ENCODE results near the gene COMT.

Gene COMT

DNA sequence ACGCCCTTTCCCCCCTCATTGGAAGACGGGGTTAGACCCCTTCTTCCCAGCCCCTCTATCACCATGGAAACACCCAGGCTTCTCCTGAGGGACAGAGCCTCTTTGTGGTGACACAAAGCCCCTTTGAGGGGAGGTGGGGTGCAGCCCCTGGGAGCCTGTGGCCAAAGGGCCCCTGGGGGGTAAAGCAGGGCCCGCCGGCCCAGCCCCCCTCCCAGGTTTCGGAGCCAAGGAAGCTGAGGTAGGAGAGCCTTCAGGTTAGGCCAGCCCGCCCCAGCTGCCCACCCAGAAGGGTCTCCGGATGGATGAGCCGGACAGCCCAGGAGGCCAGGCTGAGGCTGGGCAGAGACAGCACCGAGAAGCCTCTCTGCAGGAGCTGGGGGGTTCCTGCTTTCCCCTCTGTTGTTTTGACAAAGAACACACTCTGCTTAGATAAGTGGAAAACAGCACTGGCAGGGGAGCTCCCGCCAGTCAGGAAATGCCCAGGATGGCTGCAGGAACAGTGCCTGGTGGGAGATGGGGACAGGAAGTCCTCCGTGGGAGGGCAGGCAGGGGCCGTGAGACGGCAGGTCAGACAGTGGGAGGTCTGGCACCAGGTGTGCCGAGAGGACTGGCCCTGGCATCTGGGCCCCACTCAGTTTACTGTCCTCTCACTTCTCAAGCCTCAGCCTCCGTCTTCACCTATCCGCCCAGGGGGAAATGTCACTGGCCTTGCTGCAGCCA, 56.8 kb downstream of the COMT start:
- no peak overlapping the region for H3K27ac ChIP-seq (ENCODE audit: low read length)
- H2AFZ ChIP-seq (ENCODE audit: low read depth, low read length), result no peak overlapping the region
- no peaks in the 10 kb centered on the region for H3K4me1 ChIP-seq (ENCODE audit: insufficient read depth, low read length)
- H3K36me3 ChIP-seq (ENCODE audit: insufficient read depth, low read length), result no peaks in the 10 kb centered on the region
- ATAC-seq (ENCODE audit: insufficient read depth, low read depth) (no peak), DNase-seq (no peak)
- H3K27me3 ChIP-seq (ENCODE audit: insufficient read depth, low read length, poor library complexity), result no peaks in the 10 kb centered on the region
- peaks cover 1% of the 10 kb centered on the region for H3K9me3 ChIP-seq (ENCODE audit: insufficient read depth, low read length, severe bottlenecking)
- H3K9ac ChIP-seq (ENCODE audit: low read depth, low read length), result no peak overlapping the region
- no peak overlapping the region for H3K4me3 ChIP-seq (ENCODE audit: low read depth in 1 of 2, low read length in 2 of 2)
- TF ChIP-seq EZH2 (IDR thresholded peaks at IDR 0.05; ENCODE audit: borderline replicate concordance, low read depth, low read length, severe bottlenecking), result no peak
- TF ChIP-seq, protein P1, sequence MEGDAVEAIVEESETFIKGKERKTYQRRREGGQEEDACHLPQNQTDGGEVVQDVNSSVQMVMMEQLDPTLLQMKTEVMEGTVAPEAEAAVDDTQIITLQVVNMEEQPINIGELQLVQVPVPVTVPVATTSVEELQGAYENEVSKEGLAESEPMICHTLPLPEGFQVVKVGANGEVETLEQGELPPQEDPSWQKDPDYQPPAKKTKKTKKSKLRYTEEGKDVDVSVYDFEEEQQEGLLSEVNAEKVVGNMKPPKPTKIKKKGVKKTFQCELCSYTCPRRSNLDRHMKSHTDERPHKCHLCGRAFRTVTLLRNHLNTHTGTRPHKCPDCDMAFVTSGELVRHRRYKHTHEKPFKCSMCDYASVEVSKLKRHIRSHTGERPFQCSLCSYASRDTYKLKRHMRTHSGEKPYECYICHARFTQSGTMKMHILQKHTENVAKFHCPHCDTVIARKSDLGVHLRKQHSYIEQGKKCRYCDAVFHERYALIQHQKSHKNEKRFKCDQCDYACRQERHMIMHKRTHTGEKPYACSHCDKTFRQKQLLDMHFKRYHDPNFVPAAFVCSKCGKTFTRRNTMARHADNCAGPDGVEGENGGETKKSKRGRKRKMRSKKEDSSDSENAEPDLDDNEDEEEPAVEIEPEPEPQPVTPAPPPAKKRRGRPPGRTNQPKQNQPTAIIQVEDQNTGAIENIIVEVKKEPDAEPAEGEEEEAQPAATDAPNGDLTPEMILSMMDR (IDR thresholded peaks at IDR 0.05; ENCODE audit: borderline replicate concordance, extremely low read depth, low read length, poor library complexity, severe bottlenecking), result no peak
- no peak overlapping the region for H3K4me2 ChIP-seq (ENCODE audit: insufficient read depth, low read length)
- H3K79me2 ChIP-seq (ENCODE audit: insufficient read depth, low read length), result no peaks in the 10 kb centered on the region
- H4K20me1 ChIP-seq (ENCODE audit: insufficient read depth, low read length), result peaks cover 18% of the 10 kb centered on the region; the same call in 1 of the 2 replicates

DNA sequence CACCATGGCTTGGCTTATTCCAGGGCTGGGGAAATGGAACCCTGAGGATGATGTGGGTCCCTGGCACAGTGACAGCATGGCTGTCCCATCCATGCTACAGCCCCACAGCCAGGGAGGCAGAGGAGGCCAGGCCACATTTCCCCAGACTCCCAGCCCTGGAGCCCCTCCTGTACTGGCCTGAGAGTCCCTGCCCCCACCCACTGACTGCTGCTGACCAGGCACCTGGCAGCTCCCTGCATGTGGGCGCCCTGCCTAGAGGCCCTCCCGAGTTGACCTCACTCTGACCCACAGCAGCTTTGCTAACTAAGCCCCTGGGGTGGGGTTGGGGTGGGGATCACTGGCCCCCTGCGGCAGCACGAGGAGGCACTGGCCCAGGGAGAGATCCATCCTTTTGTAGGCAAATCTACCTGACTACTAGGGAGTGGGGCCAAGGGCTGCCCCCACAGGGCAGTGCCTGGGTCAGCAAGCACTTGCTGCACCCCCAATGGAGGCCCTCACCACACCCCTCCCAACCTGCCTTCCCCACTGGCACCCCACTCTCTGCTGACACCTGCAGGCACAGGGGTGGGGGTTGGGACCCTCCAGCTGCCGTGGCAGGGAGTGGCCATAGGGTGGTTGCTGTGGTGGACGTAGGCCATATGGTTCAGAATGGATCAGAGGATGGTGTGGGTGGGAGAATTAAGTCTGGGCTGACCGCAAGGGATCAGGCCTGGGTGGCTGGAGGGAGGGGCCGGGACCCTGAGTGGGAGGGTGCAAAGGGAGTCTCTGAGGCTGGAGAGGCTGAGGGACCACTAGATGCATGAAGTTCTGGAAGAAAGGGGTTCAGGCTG, 57.6 kb downstream of the COMT start:
- no peak overlapping the region for H3K4me2 ChIP-seq (ENCODE audit: insufficient read depth, low read length)
- H3K9me3 ChIP-seq (ENCODE audit: insufficient read depth, low read length, severe bottlenecking), result peaks cover 2% of the 10 kb centered on the region
- no peak overlapping the region for H2AFZ ChIP-seq (ENCODE audit: low read depth, low read length)
- no peaks in the 10 kb centered on the region for H3K27me3 ChIP-seq (ENCODE audit: insufficient read depth, low read length, poor library complexity)
- no peaks in the 10 kb centered on the region for H3K79me2 ChIP-seq (ENCODE audit: insufficient read depth, low read length)
- no peak overlapping the region for H3K27ac ChIP-seq (ENCODE audit: low read length)
- no peaks in the 10 kb centered on the region for H3K4me1 ChIP-seq (ENCODE audit: insufficient read depth, low read length)
- ATAC-seq (ENCODE audit: insufficient read depth, low read depth), result no peak
- H4K20me1 ChIP-seq (ENCODE audit: insufficient read depth, low read length), result peaks cover 18% of the 10 kb centered on the region; the same call in 1 of the 2 replicates
- no peak overlapping the region for H3K9ac ChIP-seq (ENCODE audit: low read depth, low read length)
- H3K36me3 ChIP-seq (ENCODE audit: insufficient read depth, low read length), result no peaks in the 10 kb centered on the region
- DNase-seq, result no peak
- TF ChIP-seq, protein P1 (IDR thresholded peaks at IDR 0.05; ENCODE audit: borderline replicate concordance, extremely low read depth, low read length, poor library complexity, severe bottlenecking), result no peak
- TF ChIP-seq EZH2 (IDR thresholded peaks at IDR 0.05; ENCODE audit: borderline replicate concordance, low read depth, low read length, severe bottlenecking), result no peak
- no peak overlapping the region for H3K4me3 ChIP-seq (ENCODE audit: low read depth in 1 of 2, low read length in 2 of 2)

DNA sequence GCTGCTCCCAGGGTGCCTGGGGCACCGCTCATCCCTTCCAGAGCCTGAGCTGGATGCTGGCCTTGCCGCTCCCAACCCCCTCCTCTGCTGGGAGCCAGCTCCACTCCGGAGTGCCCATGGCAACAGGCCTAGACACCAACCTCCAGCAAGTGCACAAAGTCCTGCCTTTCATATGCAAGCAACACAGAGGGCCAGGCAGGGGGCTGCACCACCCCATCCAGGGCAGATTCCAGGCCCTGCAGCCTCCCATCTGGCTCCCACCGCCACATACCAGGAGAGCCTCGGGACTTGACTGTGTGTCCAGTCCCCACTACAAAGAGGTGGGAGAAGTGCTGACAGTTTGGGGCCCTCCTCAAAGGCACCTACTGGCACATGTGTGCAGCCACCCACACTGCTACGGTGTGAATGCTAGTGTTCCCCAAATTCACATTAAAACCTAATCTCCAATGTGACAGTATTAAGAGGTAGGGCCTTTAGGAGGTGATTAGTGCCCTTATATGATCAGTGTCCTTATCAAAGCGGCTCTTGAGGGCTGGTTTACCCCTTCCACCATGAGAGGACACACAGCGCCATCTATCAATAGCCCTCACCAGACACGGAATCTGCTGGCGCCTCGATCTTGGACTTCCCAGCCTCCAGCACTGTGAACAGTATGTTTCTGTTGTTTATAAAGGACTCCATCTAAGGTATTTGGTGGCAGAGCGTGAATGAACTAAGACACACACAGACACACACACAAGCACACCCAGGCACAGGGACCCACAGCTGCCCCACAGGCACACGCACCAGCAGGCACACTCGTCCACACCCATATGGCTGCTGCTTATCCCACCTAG, 58.9 kb downstream of the COMT start:
- Histone ChIP-seq H3K27ac (ENCODE audit: low read length) (no peak overlapping the region), H3K27me3 (ENCODE audit: insufficient read depth, low read length, poor library complexity) (no peaks in the 10 kb centered on the region), H3K79me2 (ENCODE audit: insufficient read depth, low read length) (no peaks in the 10 kb centered on the region), H4K20me1 (ENCODE audit: insufficient read depth, low read length) (peaks cover 18% of the 10 kb centered on the region; the same call in 1 of the 2 replicates), H3K9ac (ENCODE audit: low read depth, low read length) (no peak overlapping the region), H3K36me3 (ENCODE audit: insufficient read depth, low read length) (no peaks in the 10 kb centered on the region), H3K9me3 (ENCODE audit: insufficient read depth, low read length, severe bottlenecking) (peaks cover 2% of the 10 kb centered on the region), H2AFZ (ENCODE audit: low read depth, low read length) (no peak overlapping the region), H3K4me2 (ENCODE audit: insufficient read depth, low read length) (no peak overlapping the region), H3K4me1 (ENCODE audit: insufficient read depth, low read length) (no peaks in the 10 kb centered on the region), H3K4me3 (ENCODE audit: low read depth in 1 of 2, low read length in 2 of 2) (no peak overlapping the region)
- DNase-seq (no peak), ATAC-seq (ENCODE audit: insufficient read depth, low read depth) (no peak)
- TF ChIP-seq, protein P1 (IDR thresholded peaks at IDR 0.05; ENCODE audit: borderline replicate concordance, extremely low read depth, low read length, poor library complexity, severe bottlenecking), result no peak
- no peak for TF ChIP-seq EZH2 (IDR thresholded peaks at IDR 0.05; ENCODE audit: borderline replicate concordance, low read depth, low read length, severe bottlenecking)

Data from DND-41 (cell line).